Lower lobe of right lung (tissue), 2 donors: Measurements from ENCODE around the gene GRIFIN. TPM values are rescaled to one million over a fixed set of nuclear protein-coding genes. Genes with fewer than 3 reads are reported as not detected.
A peak's percentile ranks its signal among the peaks of the same experiment; 100 is the strongest.

Experiments used
- ATAC-seq, 2 donors: fragments of 200-7000 bp; cut with Tn5 transposase; one replicate each; pipeline ENCODE4 v1.9.1; 2020 to 2022; ENCODE audit warnings: mild to moderate bottlenecking in 2 of 2, moderate library complexity in 2 of 2
- DNase-seq: peaks from one replicate; pipeline ENCODE4 v3.0.0-alpha.2; 2020
- H3K27ac ChIP-seq: fragments of 200-600 bp; one replicate; pipeline ENCODE4 v1.8.0; 2022
- H3K27me3 ChIP-seq: fragments of 200-600 bp; one replicate; pipeline ENCODE4 v1.8.0; 2022; ENCODE audit warnings: low read depth
- H3K36me3 ChIP-seq: fragments of 200-600 bp; one replicate; pipeline ENCODE4 v1.8.0; 2022; ENCODE audit warnings: mild to moderate bottlenecking
- H3K4me1 ChIP-seq: fragments of 200-600 bp; one replicate; pipeline ENCODE4 v1.8.0; 2022
- H3K4me3 ChIP-seq: fragments of 200-600 bp; one replicate; pipeline ENCODE4 v1.8.0; 2022; ENCODE audit warnings: mild to moderate bottlenecking
- H3K9me3 ChIP-seq: fragments of 200-600 bp; one replicate; pipeline ENCODE4 v1.8.0; 2022
- CTCF ChIP-seq: fragments of 200-600 bp; IDR thresholded peaks from one replicate; pipeline ENCODE4 v1.8.0; 2022; ENCODE audit warnings: antibody characterized with exemption, mild to moderate bottlenecking
- intact Hi-C: fragments of 100-400 bp; cut with DNase I; formaldehyde crosslinking; loops from one replicate; pipeline ENCODE4 v1.11.0; 2022
- total RNA-seq: library from RNA; stranded (reverse); fragmentation: NEBNext Ultra II Directional; extraction: Animal tissue kit (Norgen Biotek cat#: 25700); gene quantifications from one replicate; pipeline ENCODE4 v1.2.1, GENCODE V29; 2021
- donor health status: DM: no; HTN: yes; CAD: no; lungs with severe emphysema.

GRIFIN gene
- total RNA-seq, 1 donor from 2014 or later, result not detected

DNA sequence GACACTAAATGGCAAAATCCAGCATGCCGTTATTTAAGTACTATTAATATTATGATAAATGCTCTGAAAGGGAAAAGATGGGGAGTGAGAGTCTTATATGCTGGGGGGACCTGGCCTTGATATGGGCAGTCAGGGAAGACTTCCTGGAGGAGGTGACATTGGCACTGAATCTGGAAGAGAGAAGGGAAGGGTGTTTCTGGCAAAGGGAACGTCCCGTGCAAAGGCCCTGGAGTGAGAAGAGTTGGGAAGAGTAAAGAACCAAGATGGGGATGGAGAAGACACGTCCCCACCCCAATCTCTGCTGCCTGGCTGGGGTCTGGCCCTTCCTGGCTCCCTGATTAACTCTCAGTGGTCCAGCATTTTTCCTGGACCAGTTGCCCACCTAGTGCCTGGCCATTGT is 5.0 kb upstream of the GRIFIN start:
- Histone ChIP-seq H3K4me3 (no peak overlapping the region), H3K4me1 (peaks cover 20% of the 10 kb centered on the region), H3K9me3 (peaks cover 3% of the 10 kb centered on the region), H3K27me3 (peaks cover 23% of the 10 kb centered on the region), H3K36me3 (no peaks in the 10 kb centered on the region), H3K27ac (no peak overlapping the region)
- DNase-seq (no peak), ATAC-seq (no peak)
- no peak for TF ChIP-seq CTCF
- intact Hi-C loops, result no loop called here

- intact Hi-C loops, result no loop called here
Measured at GRCh38 chr7:2480070-2480408, 3.8 kb upstream of the GRIFIN start.

DNA sequence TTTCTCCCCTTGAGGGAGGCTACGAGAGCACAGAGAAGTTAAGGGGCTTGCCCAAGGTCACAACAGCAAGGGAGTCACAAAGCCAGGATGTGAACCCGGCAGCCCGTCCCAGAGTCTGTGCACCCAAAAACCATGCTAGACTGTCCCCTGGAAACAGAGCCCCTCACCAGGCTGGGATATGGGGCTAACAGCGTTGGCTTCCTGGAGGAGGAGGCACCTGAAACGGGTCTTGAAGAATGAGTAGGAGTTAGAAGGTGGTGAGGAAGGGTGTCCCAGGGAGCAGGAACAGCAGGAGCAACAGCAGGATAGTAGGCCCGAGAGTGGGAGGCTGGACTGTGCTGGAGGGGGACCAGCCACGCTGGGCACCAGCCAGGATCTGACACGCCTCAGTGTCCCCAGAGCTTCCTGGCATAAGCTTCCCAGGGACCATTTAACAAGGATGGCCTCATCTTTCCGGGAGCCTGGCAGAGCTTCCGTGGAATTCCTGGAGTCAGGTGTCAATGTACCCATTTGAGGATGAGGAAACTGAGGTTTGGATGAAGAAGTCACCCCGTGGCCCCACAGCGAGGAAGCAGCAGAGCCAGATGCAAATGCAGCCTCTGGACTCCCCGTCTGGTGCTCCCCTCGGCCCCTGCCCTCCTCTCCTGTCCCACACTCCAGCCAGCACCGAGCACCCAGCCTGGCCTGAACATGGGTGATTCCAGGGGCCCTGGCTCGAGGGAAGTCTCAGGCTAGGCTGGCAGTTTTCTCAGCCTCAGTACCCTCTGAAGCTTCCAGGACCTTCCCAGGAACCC is 3.3 kb upstream of the GRIFIN start:
- Histone ChIP-seq H3K4me1 (peaks cover 20% of the 10 kb centered on the region), H3K9me3 (peaks cover 3% of the 10 kb centered on the region), H3K4me3 (no peak overlapping the region), H3K27me3 (peaks cover 23% of the 10 kb centered on the region), H3K36me3 (no peaks in the 10 kb centered on the region), H3K27ac (no peak overlapping the region)
- intact Hi-C loops, result no loop called here
- TF ChIP-seq CTCF, result no peak
- ATAC-seq, result no peak
- no peak for DNase-seq

More at GRCh38 chr7:2480070-2480408, 3.8 kb upstream of the GRIFIN start:
- DNase-seq (no peak), ATAC-seq (no peak)
- no peak for TF ChIP-seq CTCF
- H3K27ac ChIP-seq, result no peak overlapping the region
- no peaks in the 10 kb centered on the region for H3K36me3 ChIP-seq
- H3K4me3 ChIP-seq, result no peak overlapping the region
- H3K27me3 ChIP-seq, result peaks cover 23% of the 10 kb centered on the region
- peaks cover 3% of the 10 kb centered on the region for H3K9me3 ChIP-seq
- peaks cover 20% of the 10 kb centered on the region for H3K4me1 ChIP-seq

- ATAC-seq, result peak in 1 of 2 donors; percentile 11
- no peaks in the 10 kb centered on the region for H3K36me3 ChIP-seq
- peaks cover 20% of the 10 kb centered on the region for H3K4me1 ChIP-seq
- intact Hi-C loops, result no loop called here
- peaks cover 3% of the 10 kb centered on the region for H3K9me3 ChIP-seq
- H3K4me3 ChIP-seq, result no peak overlapping the region
- no peak overlapping the region for H3K27ac ChIP-seq
- DNase-seq, result no peak
- no peak for TF ChIP-seq CTCF
- H3K27me3 ChIP-seq, result peaks cover 23% of the 10 kb centered on the region
Measured at GRCh38 chr7:2478800-2479199, 2.6 kb upstream of the GRIFIN start.

GRCh38 chr7:2478399-2478785 is 2.2 kb upstream of the GRIFIN start:
- no peak overlapping the region for H3K27ac ChIP-seq
- no peak for TF ChIP-seq CTCF
- H3K4me1 ChIP-seq, result peaks cover 20% of the 10 kb centered on the region
- intact Hi-C loops, result no loop called here
- ATAC-seq (peak; percentile 61 to 78), DNase-seq (peak; percentile 72)
- peaks cover 23% of the 10 kb centered on the region for H3K27me3 ChIP-seq
- peaks cover 3% of the 10 kb centered on the region for H3K9me3 ChIP-seq
- H3K4me3 ChIP-seq, result no peak overlapping the region
- no peaks in the 10 kb centered on the region for H3K36me3 ChIP-seq
